Endothelial cell of umbilical vein (primary cell): ENCODE measurements around the gene TRIM17. TPM values are rescaled to one million over a fixed set of nuclear protein-coding genes. Genes with fewer than 3 reads are reported as not detected.

Source experiments
- BruUV-seq: library from RNA; stranded (reverse); fragments of 400-500 nt; replicated peaks from 2 replicates; lab custom pipeline; 2021; lab: Mats Ljungman, UMichigan
- CTCF ChIA-PET: fragments of 300-600, 350-600 bp; sonication (Branson Sonifier 250); formaldehyde crosslinking; loops from one replicate; lab custom pipeline; 2021; ENCODE audit warnings: antibody characterized with exemption, inconsistent platforms; lab: Charles Lee
- POLR2A ChIA-PET: fragments of 300-600, 350-600 bp; sonication (Branson Sonifier 250); formaldehyde crosslinking; loops from one replicate; lab custom pipeline; 2021; ENCODE audit warnings: antibody characterized with exemption, inconsistent platforms; lab: Charles Lee
- DNase-seq: peaks from one replicate; pipeline ENCODE4 v3.0.0-alpha.2; 2011; ENCODE audit warnings: low read depth, low spot score
- FAIRE-seq: peaks from 2 replicates; lab custom pipeline; 2011; peaks lifted over from hg19 to GRCh38; lab: Jason Lieb, UNC
- H2AFZ ChIP-seq: 2 replicates; pipeline ENCODE4 v1.6.0; 2012; ENCODE audit warnings: low read depth, low read length, control low read depth, inconsistent platforms
- H3K27ac ChIP-seq: 2 replicates; pipeline ENCODE4 v1.5.1; 2011; ENCODE audit warnings: low read depth, mild to moderate bottlenecking, control low read depth, low read length, moderate library complexity; ENCODE audit not compliant: insufficient read depth
- H3K27me3 ChIP-seq, 2 experiments: 2 replicates each; pipeline versions ENCODE4 v1.6.0 to v1.6.1; 2011; ENCODE audit warnings: low read length in 2 of 2, mixed read lengths in 1 of 2; ENCODE audit not compliant: control insufficient read depth in 2 of 2, insufficient read depth in 2 of 2
- H3K36me3 ChIP-seq, 2 experiments: 2 replicates in 1 of 2; 3 replicates in 1 of 2; pipeline ENCODE4 v1.5.1; 2011; ENCODE audit warnings: low read length in 2 of 2, mild to moderate bottlenecking in 1 of 2, moderate library complexity in 1 of 2; ENCODE audit not compliant: control insufficient read depth in 2 of 2, insufficient read depth in 2 of 2; ENCODE audit errors: extremely low read depth in 1 of 2
- H3K4me1 ChIP-seq: 3 replicates; pipeline ENCODE4 v1.5.1; 2011; ENCODE audit warnings: mild to moderate bottlenecking, low read length; ENCODE audit not compliant: control insufficient read depth, insufficient read depth; ENCODE audit errors: extremely low read depth
- H3K4me2 ChIP-seq: 2 replicates; pipeline ENCODE4 v1.6.1; 2011; ENCODE audit warnings: low read length, control low read depth, mixed read lengths; ENCODE audit not compliant: insufficient read depth
- H3K4me3 ChIP-seq, 3 experiments: fragments of 200-600 bp in 1 of 3; sonication (generic), shearing (Covaris generic) in 1 of 3; replicated peaks in 1 of 3; 2 replicates each; pipeline ENCODE4 v1.5.1; 2011 to 2016; ENCODE audit warnings: control low read depth in 3 of 3, low read length in 3 of 3, mild to moderate bottlenecking in 2 of 3, inconsistent platforms in 1 of 3, low read depth in 1 of 3, moderate library complexity in 1 of 3; ENCODE audit not compliant: insufficient read depth in 1 of 3
- H3K79me2 ChIP-seq: 2 replicates; pipeline ENCODE4 v1.6.0; 2012; ENCODE audit warnings: low read length, inconsistent platforms; ENCODE audit not compliant: control insufficient read depth, insufficient read depth
- H3K9ac ChIP-seq: replicated peaks from 2 replicates; pipeline ENCODE3; 2011; ENCODE audit warnings: low read length, control low read depth; ENCODE audit not compliant: insufficient read depth; ENCODE audit errors: extremely low read depth
- H3K9me1 ChIP-seq: replicated peaks from 3 replicates; pipeline ENCODE4 v1.6.0; 2011; ENCODE audit warnings: mild to moderate bottlenecking, low read length; ENCODE audit not compliant: control insufficient read depth, insufficient read depth; ENCODE audit errors: extremely low read depth
- H3K9me3 ChIP-seq: replicated peaks from 2 replicates; pipeline ENCODE4 v1.5.1; 2012; ENCODE audit warnings: low read length, inconsistent platforms; ENCODE audit not compliant: control insufficient read depth, insufficient read depth
- H4K20me1 ChIP-seq: replicated peaks from 2 replicates; pipeline ENCODE3; 2011; ENCODE audit warnings: mild to moderate bottlenecking, low read length; ENCODE audit not compliant: control insufficient read depth, insufficient read depth; ENCODE audit errors: extremely low read depth
- EZH2 ChIP-seq: IDR thresholded peaks from 2 replicates; pipeline ENCODE4 v1.6.1; 2012; ENCODE audit warnings: borderline replicate concordance, low read depth, mild to moderate bottlenecking, moderate library complexity, low read length, inconsistent platforms; ENCODE audit not compliant: severe bottlenecking
- FOS ChIP-seq: IDR thresholded peaks from 2 replicates; pipeline ENCODE4 v1.6.1; 2011; ENCODE audit warnings: mild to moderate bottlenecking, low read length, moderate library complexity, borderline replicate concordance; ENCODE audit not compliant: insufficient read depth
- GATA2 ChIP-seq: IDR thresholded peaks from 2 replicates; pipeline ENCODE4 v1.7.0; 2011; ENCODE audit warnings: low read depth, mild to moderate bottlenecking, moderate library complexity, mixed read lengths, low read length; ENCODE audit not compliant: insufficient read length, insufficient read depth
- JUN ChIP-seq: IDR thresholded peaks from 2 replicates; pipeline ENCODE4 v1.6.1; 2011; ENCODE audit warnings: borderline replicate concordance, low read depth; ENCODE audit not compliant: insufficient read length, insufficient read depth
- MYC ChIP-seq: IDR thresholded peaks from one replicate; pipeline ENCODE4 v1.6.1; 2011; ENCODE audit warnings: mild to moderate bottlenecking, low read depth, low read length
- POLR2A ChIP-seq: IDR thresholded peaks from 2 replicates; pipeline ENCODE4 v1.6.1; 2012; ENCODE audit warnings: low read depth, mild to moderate bottlenecking, control low read depth, low read length
- POLR2AphosphoS5 ChIP-seq: IDR thresholded peaks from 2 replicates; pipeline ENCODE4 v1.6.1; 2012; ENCODE audit warnings: low read depth, mild to moderate bottlenecking, control low read depth, low read length, moderate library complexity; ENCODE audit not compliant: insufficient read depth
- dilution Hi-C: fragments of 300-500 bp; cut with MboI; formaldehyde crosslinking; loops from one replicate; pipeline ENCODE4 v1.15.0; 2019; ENCODE audit warnings: low sequenced_read_pairs; ENCODE audit not compliant: extremely low pct_ligation_motif_present
- intact Hi-C: fragments of 100-400 bp; cut with micrococcal nuclease; formaldehyde crosslinking; loops from one replicate; pipeline ENCODE4 v1.10.0; 2022
- polyA plus RNA-seq, 4 experiments: library from polyadenylated mRNA; depleted of rRNA in 3 of 4; stranded (reverse) in 3 of 4; unstranded in 1 of 4; fragments of >200 nt; gene quantifications; 2 replicates each; pipeline versions ENCODE4 v1.2.1 to v1.2.3, GENCODE V29; 2011 to 2012; ENCODE audit warnings: missing spikeins in 1 of 4
- total RNA-seq: library from RNA; stranded (reverse); gene quantifications from 2 replicates; pipeline ENCODE4 v1.2.3, GENCODE V29; 2021
- TF ChIP-seq, protein P1 (sequence below), 2 donors: IDR thresholded peaks; 1 replicate in 1 of 2; 2 replicates in 1 of 2; pipeline ENCODE4 v1.5.1; 2011; ENCODE audit warnings: low read length in 2 of 2, mild to moderate bottlenecking in 2 of 2, moderate library complexity in 2 of 2, control low read depth in 1 of 2, inconsistent platforms in 1 of 2, low read depth in 1 of 2; ENCODE audit not compliant: insufficient read depth in 1 of 2; ENCODE audit errors: extremely low read depth in 1 of 2
- TF ChIP-seq, protein P2 (sequence below): IDR thresholded peaks from 2 replicates; pipeline ENCODE4 v1.6.1; 2011; ENCODE audit not compliant: insufficient read depth, insufficient read length

Gene TRIM17
- total and polyA plus RNA-seq, 2 donors (not counting 3 experiments of a cell fraction or from before 2014, with no cell fraction given), result not detected

DNA sequence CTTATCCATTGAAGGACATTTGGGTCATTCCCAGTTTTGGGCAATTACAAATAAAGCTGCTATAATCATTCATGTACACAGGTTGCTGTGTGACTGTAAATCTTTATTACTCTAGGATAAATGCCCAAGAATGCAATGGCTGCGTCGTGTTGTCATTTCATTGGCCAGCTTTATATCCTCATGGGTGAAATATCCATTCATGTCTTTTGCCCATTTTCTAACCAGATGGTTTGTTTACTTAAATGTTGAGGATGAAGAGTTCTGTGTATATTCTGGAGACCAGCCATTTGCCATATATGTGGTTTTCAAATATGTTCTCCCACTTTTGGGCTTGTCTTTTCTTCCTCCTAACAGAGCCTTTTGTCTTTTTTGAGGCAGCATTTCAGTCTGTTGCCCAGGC lies 35.3 kb downstream of the TRIM17 start:
- Histone ChIP-seq H4K20me1 (no peaks in the 10 kb centered on the region), H3K27me3 (peaks cover 9 to 11% of the 10 kb centered on the region in 2 experiments), H3K27ac (no peak overlapping the region), H3K4me1 (peaks cover 5% of the 10 kb centered on the region), H3K4me2 (no peak overlapping the region), H3K9me3 (no peaks in the 10 kb centered on the region), H3K79me2 (no peaks in the 10 kb centered on the region), H3K9ac (no peak overlapping the region), H3K36me3 (no peaks in the 10 kb centered on the region), H3K9me1 (no peaks in the 10 kb centered on the region), H2AFZ (no peak overlapping the region), H3K4me3 (no peak overlapping the region)
- TF ChIP-seq, protein P1, sequence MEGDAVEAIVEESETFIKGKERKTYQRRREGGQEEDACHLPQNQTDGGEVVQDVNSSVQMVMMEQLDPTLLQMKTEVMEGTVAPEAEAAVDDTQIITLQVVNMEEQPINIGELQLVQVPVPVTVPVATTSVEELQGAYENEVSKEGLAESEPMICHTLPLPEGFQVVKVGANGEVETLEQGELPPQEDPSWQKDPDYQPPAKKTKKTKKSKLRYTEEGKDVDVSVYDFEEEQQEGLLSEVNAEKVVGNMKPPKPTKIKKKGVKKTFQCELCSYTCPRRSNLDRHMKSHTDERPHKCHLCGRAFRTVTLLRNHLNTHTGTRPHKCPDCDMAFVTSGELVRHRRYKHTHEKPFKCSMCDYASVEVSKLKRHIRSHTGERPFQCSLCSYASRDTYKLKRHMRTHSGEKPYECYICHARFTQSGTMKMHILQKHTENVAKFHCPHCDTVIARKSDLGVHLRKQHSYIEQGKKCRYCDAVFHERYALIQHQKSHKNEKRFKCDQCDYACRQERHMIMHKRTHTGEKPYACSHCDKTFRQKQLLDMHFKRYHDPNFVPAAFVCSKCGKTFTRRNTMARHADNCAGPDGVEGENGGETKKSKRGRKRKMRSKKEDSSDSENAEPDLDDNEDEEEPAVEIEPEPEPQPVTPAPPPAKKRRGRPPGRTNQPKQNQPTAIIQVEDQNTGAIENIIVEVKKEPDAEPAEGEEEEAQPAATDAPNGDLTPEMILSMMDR (IDR thresholded peaks at IDR 0.05; ENCODE audit: extremely low read depth in 1 of 2, insufficient read depth in 1 of 2, low read depth in 1 of 2, low read length in 2 of 2), result no peak
- no peak for TF ChIP-seq POLR2AphosphoS5
- TF ChIP-seq FOS, result no peak
- TF ChIP-seq MYC, result no peak
- no peak for TF ChIP-seq GATA2
- TF ChIP-seq EZH2, result no peak
- TF ChIP-seq JUN, result no peak
- TF ChIP-seq, protein P2, sequence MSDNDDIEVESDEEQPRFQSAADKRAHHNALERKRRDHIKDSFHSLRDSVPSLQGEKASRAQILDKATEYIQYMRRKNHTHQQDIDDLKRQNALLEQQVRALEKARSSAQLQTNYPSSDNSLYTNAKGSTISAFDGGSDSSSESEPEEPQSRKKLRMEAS, result no peak
- no peak for TF ChIP-seq POLR2A
- FAIRE-seq (no peak), DNase-seq (no peak)
- ChIA-PET CTCF (interaction anchor here (1.1 kb wide), 1 partner anchor 12 kb away, joined by 4 read pairs; no protein-coding TSS in a partner anchor), POLR2A (interaction anchor here (0.5 kb wide), 1 partner anchor 1187 kb away, joined by 3 read pairs; no protein-coding TSS in a partner anchor)
- dilution Hi-C loops, result no loop called here
- BruUV-seq, result no TSS peak
- intact Hi-C loops, result no loop called here
